Natural killer cell (primary cell): ENCODE measurements around the gene TPX2. TPM values are rescaled to one million over a fixed set of nuclear protein-coding genes. Genes with fewer than 3 reads are reported as not detected.

Experiments
- ATAC-seq, 3 donors: fragments of 150-1000 bp in 2 of 3; fragments of 200-7000 bp in 1 of 3; cut with Tn5 transposase; 1 replicate in 1 of 3; 2 replicates in 2 of 3; pipeline ENCODE4 v1.10.0; 2021; ENCODE audit warnings: mild to moderate bottlenecking in 2 of 3, moderate library complexity in 2 of 3
- DNase-seq, 2 donors: peaks; one replicate each; pipeline versions ENCODE4 v3.0.0 to v3.0.0-alpha.2; 2013 to 2021; ENCODE audit warnings: mixed read lengths in 1 of 2
- H3K27ac ChIP-seq: one replicate; pipeline ENCODE4 v1.5.1; 2013; ENCODE audit warnings: mild to moderate bottlenecking, low read length
- H3K27me3 ChIP-seq: one replicate; pipeline ENCODE4 v1.6.1; 2013; ENCODE audit warnings: low read length; ENCODE audit not compliant: control insufficient read depth, insufficient read depth
- H3K36me3 ChIP-seq: one replicate; pipeline ENCODE4 v1.6.1; 2013; ENCODE audit warnings: low read length; ENCODE audit not compliant: control insufficient read depth, insufficient read depth
- H3K4me1 ChIP-seq: one replicate; pipeline ENCODE4 v1.6.1; 2013; ENCODE audit warnings: low read length; ENCODE audit not compliant: control insufficient read depth, insufficient read depth
- H3K4me3 ChIP-seq: one replicate; pipeline ENCODE4 v1.5.1; 2013; ENCODE audit warnings: low read length
- H3K9me3 ChIP-seq: one replicate; pipeline ENCODE4 v1.6.1; 2013; ENCODE audit warnings: low read length; ENCODE audit not compliant: control insufficient read depth, insufficient read depth
- H3K27ac Mint-ChIP-seq, 2 donors: one replicate each; pipeline ENCODE4 v1.8.0; 2022; ENCODE audit warnings: mild to moderate bottlenecking in 2 of 2, mixed read lengths in 2 of 2, moderate library complexity in 1 of 2
- H3K27me3 Mint-ChIP-seq, 2 donors: one replicate each; pipeline ENCODE4 v1.8.0; 2022; ENCODE audit warnings: low read depth in 2 of 2, mixed read lengths in 2 of 2
- H3K36me3 Mint-ChIP-seq: one replicate; pipeline ENCODE4 v1.8.0; 2022; ENCODE audit warnings: mixed read lengths
- H3K4me1 Mint-ChIP-seq, 2 donors: one replicate each; pipeline ENCODE4 v1.8.0; 2022; ENCODE audit warnings: mixed read lengths in 2 of 2
- H3K4me3 Mint-ChIP-seq: one replicate; pipeline ENCODE4 v1.8.0; 2022; ENCODE audit warnings: mild to moderate bottlenecking, moderate library complexity, mixed read lengths
- H3K9me3 Mint-ChIP-seq, 2 donors: one replicate each; pipeline ENCODE4 v1.8.0; 2022; ENCODE audit warnings: mixed read lengths in 2 of 2
- WGBS: methylation state at CpG from one replicate; pipeline ENCODE4 v1.1.7; 2013; ENCODE audit warnings: missing lambda C conversion rate; ENCODE audit not compliant: insufficient coverage; 5-methylcytosine and 5-hydroxymethylcytosine counted together
- intact Hi-C: fragments of 100-400 bp; cut with micrococcal nuclease; formaldehyde crosslinking; loops from one replicate; pipeline ENCODE4 v1.14.2; 2022
- total RNA-seq, 4 donors: library from RNA; stranded (reverse); fragments of 120-200 nt in 1 of 4; gene quantifications; one replicate each; pipeline versions ENCODE4 v1.2.3 to v1.2.4, GENCODE V29; 2013 to 2022
- TF ChIP-seq, protein P1 (sequence below): fragments of 200-600 bp; IDR thresholded peaks from one replicate; pipeline ENCODE4 v1.8.0; 2022; ENCODE audit warnings: antibody characterized with exemption

The TPX2 gene
- total RNA-seq, 3 donors from 2014 or later (not counting 1 experiment from before 2014, with no cell fraction given), result 2.2 to 4.2 (median 2.2) TPM

DNA sequence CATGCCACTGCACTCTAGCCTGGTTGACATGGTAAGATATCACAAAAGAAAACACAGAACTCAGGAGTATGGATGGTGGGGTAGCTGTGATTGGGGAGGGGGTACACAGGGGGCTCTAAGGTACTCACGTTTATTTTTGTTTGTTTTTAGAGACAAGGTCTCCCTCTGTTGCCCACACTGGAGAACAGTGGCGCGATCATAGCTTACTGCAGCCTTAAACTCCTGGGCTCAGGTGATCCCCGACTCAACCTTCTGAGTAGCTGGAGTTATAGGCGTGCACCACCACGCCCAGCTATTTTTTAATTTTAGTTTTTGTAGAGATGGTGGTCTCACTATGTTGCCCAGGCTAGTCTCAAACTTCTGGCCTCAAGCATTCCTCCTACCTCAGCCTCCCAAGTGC is 45.7 kb upstream of the TPX2 start:
- H3K36me3 Mint-ChIP-seq, result no peaks in the 10 kb centered on the region
- H3K4me1 Mint-ChIP-seq, result peaks cover 53 to 76% of the 10 kb centered on the region in 2 donors
- Histone ChIP-seq H3K27ac (peak overlapping the region; percentile 8), H3K36me3 (peaks cover 12% of the 10 kb centered on the region), H3K4me3 (no peak overlapping the region), H3K9me3 (no peaks in the 10 kb centered on the region), H3K27me3 (no peaks in the 10 kb centered on the region), H3K4me1 (peaks cover 63% of the 10 kb centered on the region)
- no peak for DNase-seq
- H3K9me3 Mint-ChIP-seq, result no peaks in the 10 kb centered on the region
- H3K4me3 Mint-ChIP-seq, result no peak overlapping the region
- TF ChIP-seq, protein P1, sequence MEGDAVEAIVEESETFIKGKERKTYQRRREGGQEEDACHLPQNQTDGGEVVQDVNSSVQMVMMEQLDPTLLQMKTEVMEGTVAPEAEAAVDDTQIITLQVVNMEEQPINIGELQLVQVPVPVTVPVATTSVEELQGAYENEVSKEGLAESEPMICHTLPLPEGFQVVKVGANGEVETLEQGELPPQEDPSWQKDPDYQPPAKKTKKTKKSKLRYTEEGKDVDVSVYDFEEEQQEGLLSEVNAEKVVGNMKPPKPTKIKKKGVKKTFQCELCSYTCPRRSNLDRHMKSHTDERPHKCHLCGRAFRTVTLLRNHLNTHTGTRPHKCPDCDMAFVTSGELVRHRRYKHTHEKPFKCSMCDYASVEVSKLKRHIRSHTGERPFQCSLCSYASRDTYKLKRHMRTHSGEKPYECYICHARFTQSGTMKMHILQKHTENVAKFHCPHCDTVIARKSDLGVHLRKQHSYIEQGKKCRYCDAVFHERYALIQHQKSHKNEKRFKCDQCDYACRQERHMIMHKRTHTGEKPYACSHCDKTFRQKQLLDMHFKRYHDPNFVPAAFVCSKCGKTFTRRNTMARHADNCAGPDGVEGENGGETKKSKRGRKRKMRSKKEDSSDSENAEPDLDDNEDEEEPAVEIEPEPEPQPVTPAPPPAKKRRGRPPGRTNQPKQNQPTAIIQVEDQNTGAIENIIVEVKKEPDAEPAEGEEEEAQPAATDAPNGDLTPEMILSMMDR, result no peak
- no peak for ATAC-seq
- 92% methylated on average over 4 of the region's 6 CpGs for WGBS
- peak overlapping the region; percentile 79 to 89 for H3K27ac Mint-ChIP-seq
- no peaks in the 10 kb centered on the region for H3K27me3 Mint-ChIP-seq
- intact Hi-C loops, result loop anchor here (2.0 kb wide), 1 partner anchor 19 kb away; no protein-coding TSS in a partner anchor

DNA sequence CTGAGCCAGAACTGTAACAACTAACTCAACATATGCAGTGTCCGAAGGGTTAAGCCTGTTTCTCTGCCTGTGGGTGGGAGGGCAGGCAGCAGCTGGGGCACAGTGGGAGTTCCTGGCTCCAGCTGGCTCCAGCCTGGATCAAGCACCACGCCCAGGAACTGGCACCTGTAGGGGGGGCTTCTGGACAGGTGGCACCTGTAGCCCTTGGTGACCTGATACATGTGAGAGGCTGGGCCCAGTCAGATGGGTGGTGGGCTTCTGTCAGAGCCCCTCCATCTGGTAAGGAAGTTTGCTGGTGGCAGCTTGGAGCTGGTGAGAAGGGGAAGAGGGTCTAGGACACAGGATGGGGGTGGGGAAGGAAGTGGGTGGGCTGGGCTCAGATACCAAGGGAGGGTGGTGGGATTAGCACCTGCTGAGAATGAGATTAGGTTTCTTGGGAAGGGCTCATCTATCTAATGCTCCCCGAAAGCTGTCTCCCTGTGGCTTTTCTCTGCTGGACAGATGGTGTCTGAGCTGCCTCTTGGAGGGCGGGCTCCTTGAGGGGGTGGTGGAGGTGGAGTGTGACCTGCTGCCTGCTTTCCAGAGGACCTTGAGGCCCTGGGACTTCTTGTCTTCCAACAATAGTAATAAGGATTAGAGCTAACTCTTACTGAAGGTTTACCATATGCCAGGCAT is 45.0 kb upstream of the TPX2 start:
- TF ChIP-seq, protein P1, result no peak
- H3K27me3 Mint-ChIP-seq, result no peaks in the 10 kb centered on the region
- H3K4me3 Mint-ChIP-seq, result peak overlapping the region; percentile 43
- H3K27me3 ChIP-seq, result no peaks in the 10 kb centered on the region
- no peaks in the 10 kb centered on the region for H3K9me3 Mint-ChIP-seq
- intact Hi-C loops, result loop anchor here (2.0 kb wide), 1 partner anchor 19 kb away; no protein-coding TSS in a partner anchor
- peak in 1 of 3 donors; percentile 10 for ATAC-seq
- peaks cover 9% of the 10 kb centered on the region for H3K36me3 ChIP-seq
- H3K27ac ChIP-seq, result peak overlapping the region; percentile 17
- 84% methylated on average over 3 of the region's 4 CpGs for WGBS
- H3K9me3 ChIP-seq, result no peaks in the 10 kb centered on the region
- peaks cover 53 to 76% of the 10 kb centered on the region in 2 donors for H3K4me1 Mint-ChIP-seq
- H3K36me3 Mint-ChIP-seq, result no peaks in the 10 kb centered on the region
- DNase-seq, result no peak
- peak overlapping the region; percentile 79 to 89 for H3K27ac Mint-ChIP-seq
- peaks cover 69% of the 10 kb centered on the region for H3K4me1 ChIP-seq
- no peak overlapping the region for H3K4me3 ChIP-seq

DNA sequence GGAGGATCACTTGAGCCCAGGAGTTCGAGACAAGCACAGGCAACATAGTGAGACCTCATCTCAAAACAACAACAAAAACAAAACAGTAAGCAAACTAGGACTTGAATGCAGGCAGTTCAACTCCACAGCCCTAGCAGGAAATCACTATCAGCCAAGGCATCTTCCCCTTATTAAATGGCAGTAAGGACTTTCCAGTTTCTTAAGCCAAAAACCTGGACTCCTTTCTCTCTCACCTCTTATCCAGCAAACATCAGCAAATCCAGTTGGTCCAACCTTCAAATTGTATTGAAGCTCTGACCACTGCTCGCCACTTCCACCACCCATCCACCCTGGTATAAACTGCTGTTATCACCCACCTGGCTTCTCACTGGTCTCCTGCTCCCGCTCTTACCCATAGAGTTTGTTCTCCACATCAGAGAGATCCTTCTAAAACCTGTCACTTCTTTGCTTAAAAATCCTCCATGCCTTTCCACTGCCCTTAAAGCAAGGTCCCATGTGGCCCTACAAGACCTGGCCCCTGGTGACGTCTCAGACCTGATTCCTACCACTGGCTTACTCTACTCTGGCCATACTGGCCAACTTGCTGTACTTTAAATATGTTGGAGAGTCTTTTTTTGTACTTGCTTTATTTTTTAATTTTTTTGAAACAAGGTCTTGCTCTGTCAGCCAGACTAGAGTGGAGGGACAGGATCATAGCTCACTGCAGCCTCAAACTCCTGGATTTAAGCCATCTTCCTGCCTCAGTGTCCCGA is 44.1 kb upstream of the TPX2 start:
- ATAC-seq, result peak in 1 of 3 donors; percentile 8
- Mint-ChIP-seq H3K27me3 (no peaks in the 10 kb centered on the region), H3K4me1 (peaks cover 62 to 84% of the 10 kb centered on the region in 2 donors), H3K36me3 (no peaks in the 10 kb centered on the region), H3K4me3 (peak overlapping the region; percentile 43), H3K9me3 (no peaks in the 10 kb centered on the region), H3K27ac (peak overlapping the region; percentile 79 to 89)
- TF ChIP-seq, protein P1, result no peak
- 90% methylated on average over 5 of the region's 5 CpGs for WGBS
- H3K4me1 ChIP-seq, result peaks cover 68% of the 10 kb centered on the region
- H3K4me3 ChIP-seq, result no peak overlapping the region
- intact Hi-C loops, result no loop called here
- DNase-seq, result no peak
- peak overlapping the region; percentile 17 for H3K27ac ChIP-seq
- H3K9me3 ChIP-seq, result no peaks in the 10 kb centered on the region
- H3K36me3 ChIP-seq, result peaks cover 9% of the 10 kb centered on the region
- no peaks in the 10 kb centered on the region for H3K27me3 ChIP-seq
